NCI-H1092 treated with DMSO at 0.1 percent for 48 hours (cell line): Measurements from ENCODE around the gene MAGI3.
"Not testable (repeated sequence)": the region's sequence is repeated elsewhere in the genome, so short reads cannot be mapped to it uniquely, and the experiment has no call there.

Experiments
- DNase-seq: peaks from one replicate; lab custom pipeline; 2025; lab: John Stamatoyannopoulos, UW

Gene MAGI3

DNA sequence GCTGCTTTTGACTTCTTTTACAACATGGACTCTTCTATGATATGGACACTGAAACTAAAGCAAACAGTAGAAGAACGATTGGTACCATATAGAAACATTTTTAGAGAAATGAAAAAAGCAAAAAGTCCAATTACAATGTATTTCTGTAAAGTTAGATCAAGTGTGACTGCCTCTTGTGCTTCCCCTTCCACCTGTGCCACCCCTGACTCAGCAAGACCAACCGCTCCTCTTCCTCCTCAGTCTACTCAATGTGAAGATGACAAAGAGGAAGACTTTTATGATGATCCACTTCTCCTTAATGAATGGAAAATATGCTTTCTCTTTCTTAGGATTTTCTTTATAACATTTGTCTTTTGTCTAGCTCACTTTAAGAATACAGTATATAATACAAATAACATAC lies 302.0 kb downstream of the MAGI3 start:
- DNase-seq: no peak

DNA sequence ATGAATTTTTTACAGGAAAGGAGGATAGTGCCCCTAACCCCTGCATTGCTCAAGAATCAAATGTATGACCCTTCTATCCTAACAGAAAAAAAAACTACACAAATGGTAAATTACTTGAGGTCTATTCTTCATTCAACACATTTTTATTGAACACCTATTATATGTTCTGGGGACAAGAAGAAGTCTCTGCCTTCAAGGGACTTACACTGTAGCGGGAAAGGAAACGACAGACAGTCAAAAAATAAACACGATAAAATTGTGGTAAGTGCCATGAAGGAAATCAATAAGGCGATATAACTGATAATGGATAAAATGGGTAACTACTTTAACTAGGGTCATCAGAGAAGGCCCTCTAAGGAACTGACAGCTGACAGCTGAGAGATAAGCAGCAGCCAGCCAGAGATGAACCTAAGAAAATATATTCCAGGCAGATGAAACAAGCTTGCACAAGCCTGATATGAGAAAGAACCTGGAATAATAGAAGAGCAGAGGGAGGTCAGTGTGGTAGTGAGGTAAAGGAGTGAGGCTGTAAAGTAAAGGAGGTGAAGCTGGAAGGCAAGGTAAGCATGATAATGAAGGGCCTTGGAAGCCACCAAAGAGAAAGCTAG lies 302.6 kb downstream of the MAGI3 start:
- no peak for DNase-seq

DNA sequence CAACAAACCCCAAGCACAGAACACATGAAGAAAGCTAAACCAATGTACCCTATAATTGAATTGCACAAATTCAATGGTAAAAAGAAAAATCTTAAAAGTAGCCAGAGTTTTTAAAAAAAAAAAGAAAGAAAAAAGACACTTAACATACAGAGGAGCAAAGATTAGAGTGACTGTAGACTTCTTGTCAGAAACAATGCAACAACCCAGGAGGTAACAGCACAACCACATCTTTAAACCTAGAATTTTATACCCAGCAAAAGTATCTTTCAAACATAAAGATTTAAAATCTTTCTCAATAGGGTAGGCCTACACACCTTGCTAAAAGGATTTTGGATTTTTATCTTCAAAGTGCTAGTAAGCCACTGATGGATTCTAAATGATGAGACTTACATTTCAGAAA lies 304.6 kb downstream of the MAGI3 start:
- DNase-seq: no peak

DNA sequence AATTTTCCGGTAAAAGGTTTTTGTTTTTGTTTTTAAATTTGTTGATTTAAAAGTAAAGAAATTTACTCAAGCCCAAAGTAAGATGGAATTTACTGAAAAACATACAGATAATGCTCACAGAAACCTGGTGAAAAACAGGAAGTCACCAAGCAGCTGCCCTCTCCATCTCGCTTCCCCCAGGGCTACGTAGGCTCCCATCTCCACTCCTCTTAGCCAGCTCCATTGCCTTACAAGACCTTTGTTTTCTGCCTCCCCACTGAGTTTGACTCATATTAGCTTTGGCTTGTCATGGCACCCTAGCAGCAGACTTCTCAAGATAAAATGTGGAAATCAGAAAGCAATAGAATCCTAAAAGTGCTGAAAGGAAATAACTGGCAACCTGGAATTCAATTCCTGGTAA lies 311.1 kb downstream of the MAGI3 start:
- no peak for DNase-seq

DNA sequence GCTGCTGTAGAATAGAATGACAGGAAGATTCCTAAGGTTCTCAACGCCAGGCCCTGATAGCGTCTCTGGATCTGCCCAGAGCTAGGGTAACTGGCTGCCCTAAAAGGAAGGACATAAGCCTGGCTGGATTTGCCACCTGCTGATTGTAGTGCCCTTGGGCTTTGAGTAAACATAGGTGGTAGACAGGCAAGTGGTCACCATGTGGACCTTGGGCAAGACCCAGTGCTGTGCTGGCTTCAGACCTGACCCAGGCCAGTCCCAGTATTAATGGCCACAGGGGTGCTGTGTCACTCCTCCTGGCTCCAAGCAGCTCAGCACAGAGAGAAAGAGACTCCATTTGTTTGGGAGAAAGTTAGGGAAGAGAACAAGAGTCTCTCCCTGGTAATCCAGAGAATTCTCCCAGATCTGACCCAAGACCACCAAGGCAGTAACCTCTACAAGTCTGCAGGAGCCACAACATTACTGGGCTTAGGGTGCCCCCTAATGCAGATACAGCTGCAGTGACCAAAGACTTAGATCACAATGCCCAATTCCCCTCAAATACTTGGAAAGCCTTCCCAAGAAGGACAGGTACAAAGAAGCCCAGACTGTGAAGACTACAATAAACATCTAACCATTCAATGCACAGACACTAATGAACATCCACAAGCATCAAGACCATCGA lies 324.4 kb downstream of the MAGI3 start:
- no peak for DNase-seq

DNA sequence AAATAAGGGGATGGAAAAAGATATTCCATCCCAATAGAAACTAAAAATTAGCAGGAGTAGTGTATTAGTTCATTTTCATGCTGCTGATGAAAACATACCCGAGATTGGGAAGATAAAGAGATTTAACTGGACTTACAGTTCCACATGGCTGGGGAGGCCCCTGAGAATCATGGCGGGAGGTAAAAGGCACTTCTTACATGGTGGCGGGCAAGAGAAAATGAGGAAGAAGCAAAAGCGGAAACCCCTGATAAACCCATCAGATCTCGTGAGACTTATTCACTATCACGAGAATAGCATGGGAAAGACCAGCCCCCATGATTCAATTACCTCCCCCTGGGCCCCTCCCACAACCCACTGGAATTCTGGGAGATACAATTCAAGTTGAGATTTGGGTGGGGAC lies 327.2 kb downstream of the MAGI3 start:
- DNase-seq: not testable (repeated sequence)

DNA sequence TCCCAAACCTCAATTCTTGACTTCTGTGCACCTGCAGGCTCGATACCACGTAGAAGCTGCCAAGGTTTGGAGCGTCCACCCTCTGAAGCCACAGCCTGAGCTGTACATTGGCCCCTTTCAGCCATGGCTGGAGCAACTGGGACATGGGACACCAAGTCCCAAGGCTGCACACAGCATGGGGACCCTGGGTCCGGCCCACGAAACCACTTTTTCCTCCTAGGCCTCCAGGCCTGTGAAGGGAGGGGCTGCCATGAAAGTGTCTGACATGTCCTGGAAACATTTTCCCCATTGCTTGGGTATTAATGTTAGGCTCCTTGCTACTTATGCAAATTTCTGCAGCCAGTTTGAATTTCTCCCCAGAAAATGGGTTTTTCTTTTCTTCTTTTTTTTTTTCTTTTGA lies 328.3 kb downstream of the MAGI3 start:
- not testable (repeated sequence) for DNase-seq

DNA sequence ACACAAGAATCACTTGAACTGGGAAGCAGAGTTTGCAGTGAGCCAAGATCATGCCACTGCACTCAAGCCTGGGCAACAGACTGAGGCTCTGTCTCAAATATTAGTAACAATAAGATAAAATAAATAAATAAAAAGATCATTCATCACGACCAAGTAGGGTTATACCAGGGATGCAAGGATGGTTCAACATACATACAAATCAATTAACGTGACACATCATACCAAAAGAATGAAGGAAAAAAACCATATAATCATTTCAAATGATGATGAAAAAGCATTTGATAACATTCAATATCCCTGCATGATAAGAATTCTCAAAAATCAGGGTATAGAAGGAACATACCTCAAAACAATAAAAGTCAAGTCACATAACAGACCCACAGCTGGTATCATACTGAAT lies 330.7 kb downstream of the MAGI3 start:
- DNase-seq: no peak

DNA sequence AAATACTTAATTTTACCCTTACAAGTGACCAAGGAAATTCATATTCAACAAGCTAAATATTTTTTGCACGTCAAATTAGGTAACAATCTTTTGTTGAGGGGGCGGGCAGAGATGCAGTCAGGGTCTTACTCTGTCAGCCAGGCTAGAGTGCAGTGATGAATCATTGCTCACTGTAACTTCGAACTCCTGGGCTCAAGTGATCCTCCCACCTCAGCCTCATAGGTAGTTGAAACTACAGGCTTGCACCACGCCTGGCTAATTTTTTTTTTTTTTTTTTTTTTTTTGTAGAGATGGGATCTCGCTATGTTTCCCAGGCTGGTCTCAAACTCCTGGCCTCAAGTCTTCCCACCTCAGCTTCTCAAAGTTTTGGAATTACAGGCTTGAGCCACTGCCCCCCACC lies 342.5 kb downstream of the MAGI3 start:
- no peak for DNase-seq

DNA sequence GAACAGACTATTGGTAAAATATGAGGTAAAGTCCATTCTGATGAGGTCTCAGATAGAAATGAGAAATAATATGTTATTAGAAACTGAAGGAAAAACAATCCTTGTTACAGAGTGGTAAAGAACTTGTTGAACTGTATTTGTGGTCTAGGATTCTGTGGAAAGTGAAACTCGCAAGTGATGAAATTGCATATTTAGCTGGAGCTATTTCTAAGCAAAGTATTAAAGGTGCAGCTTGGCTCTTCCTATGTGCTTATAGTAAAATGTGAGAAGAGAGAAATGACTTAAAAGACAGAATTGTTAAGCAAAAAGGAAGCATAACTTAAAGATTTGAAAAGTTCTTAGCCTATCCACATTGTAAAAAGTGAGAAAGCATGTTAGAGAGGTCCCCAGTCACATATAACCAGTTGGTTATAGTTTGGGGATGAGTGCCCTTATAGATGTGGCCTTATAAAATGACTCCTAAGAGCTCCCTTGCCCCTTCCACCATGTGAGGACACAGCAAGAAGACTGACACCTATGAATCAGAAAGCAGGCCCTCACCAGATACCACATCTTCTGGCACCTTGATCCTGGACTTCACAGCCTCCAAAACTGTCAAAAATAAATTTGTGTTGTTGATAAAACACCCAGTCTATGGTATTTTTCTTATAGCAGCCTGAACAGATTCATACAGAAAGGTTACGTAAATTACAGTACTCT lies 344.2 kb downstream of the MAGI3 start:
- DNase-seq: no peak
